Midbrain (tissue), 1 donor: Measurements from ENCODE around the gene RPL28.

Experiments
- DNase-seq: peaks from one replicate; lab custom pipeline; 2025; lab: John Stamatoyannopoulos, UW

Gene RPL28

GRCh38 chr19:55353803-55354697 is 31.7 kb upstream of the RPL28 start:
- no peak for DNase-seq

GRCh38 chr19:55354698-55355212 is 31.0 kb upstream of the RPL28 start, which contains the start of gene COX6B2:
Gene COX6B2 (minus strand): TSS chr19:55354719. CDS start chr19:55354521, 198 bp downstream.
- no peak for DNase-seq

GRCh38 chr19:55355213-55355821 is 30.4 kb upstream of the RPL28 start:
- DNase-seq = no peak

- no peak for DNase-seq
Measured at GRCh38 chr19:55358493-55358892, 27.2 kb upstream of the RPL28 start.

GRCh38 chr19:55358943-55359908 is 26.5 kb upstream of the RPL28 start:
- DNase-seq = no peak

GRCh38 chr19:55360902-55361301 is 24.8 kb upstream of the RPL28 start:
- DNase-seq = no peak

- DNase-seq = no peak
Measured at GRCh38 chr19:55362174-55362989, 23.4 kb upstream of the RPL28 start.

GRCh38 chr19:55362990-55363716 is 22.6 kb upstream of the RPL28 start, which contains the start of gene GARIN5B:
Gene GARIN5B (minus strand): TSS chr19:55363260. CDS start chr19:55363066, 194 bp downstream.
- DNase-seq = no peak

GRCh38 chr19:55365245-55365644 is 20.5 kb upstream of the RPL28 start:
- DNase-seq = no peak

GRCh38 chr19:55365964-55366363 is 19.8 kb upstream of the RPL28 start:
- no peak for DNase-seq

GRCh38 chr19:55366790-55367189 is 18.9 kb upstream of the RPL28 start:
- no peak for DNase-seq

- DNase-seq = no peak
Measured at GRCh38 chr19:55368106-55368505, 17.6 kb upstream of the RPL28 start.

- DNase-seq = no peak
Measured at GRCh38 chr19:55368701-55369563, 16.8 kb upstream of the RPL28 start.

GRCh38 chr19:55369653-55370304 is 16.0 kb upstream of the RPL28 start:
- DNase-seq = no peak

GRCh38 chr19:55370305-55370988 is 15.3 kb upstream of the RPL28 start, which contains the start of gene IL11:
Gene IL11 (minus strand): TSS chr19:55370463. CDS start chr19:55370310, 153 bp downstream.
- DNase-seq = no peak

- DNase-seq = no peak
Measured at GRCh38 chr19:55372316-55373081, 13.2 kb upstream of the RPL28 start.

- DNase-seq = no peak
Measured at GRCh38 chr19:55373306-55373992, 12.3 kb upstream of the RPL28 start.
